Activated CD8-positive, alpha-beta memory T cell treated with anti-CD3 and anti-CD28 coated beads, Interleukin-2, amount 10 ng/mL, durations not matched to agents 7 days and 5 days (primary cell): ENCODE results near the gene ANKS1A. TPM values are rescaled to one million over a fixed set of nuclear protein-coding genes. Genes with fewer than 3 reads are reported as not detected.
"Not testable (repeated sequence)": the region's sequence is repeated elsewhere in the genome, so short reads cannot be mapped to it uniquely, and the experiment has no call there.

Source experiments
- ATAC-seq: fragments of 150-1000 bp; cut with Tn5 transposase; one replicate; pipeline ENCODE4 v1.10.0; 2021; ENCODE audit warnings: moderate library complexity
- CTCF ChIA-PET: fragments of 350-600 bp; sonication (Branson Sonifier 250); formaldehyde crosslinking; loops from one replicate; lab custom pipeline; 2021; ENCODE audit warnings: antibody characterized with exemption; lab: Charles Lee
- DNase-seq: peaks from one replicate; pipeline ENCODE4 v3.0.0-alpha.2; 2020
- H3K27ac Mint-ChIP-seq: one replicate; pipeline ENCODE4 v1.8.0; 2021; ENCODE audit warnings: mild to moderate bottlenecking, mixed read lengths
- H3K27me3 Mint-ChIP-seq: one replicate; pipeline ENCODE4 v1.8.0; 2021; ENCODE audit warnings: mixed read lengths
- H3K36me3 Mint-ChIP-seq: one replicate; pipeline ENCODE4 v1.8.0; 2021; ENCODE audit warnings: mild to moderate bottlenecking, mixed read lengths
- H3K4me1 Mint-ChIP-seq: one replicate; pipeline ENCODE4 v1.8.0; 2021; ENCODE audit warnings: mixed read lengths
- H3K4me3 Mint-ChIP-seq: one replicate; pipeline ENCODE4 v1.8.0; 2021; ENCODE audit warnings: mild to moderate bottlenecking, moderate library complexity, mixed read lengths
- H3K9me3 Mint-ChIP-seq: one replicate; pipeline ENCODE4 v1.8.0; 2022; ENCODE audit warnings: low read depth, mixed read lengths
- total RNA-seq, 2 experiments: library from RNA; stranded (reverse); gene quantifications; one replicate each; pipeline ENCODE4 v1.2.3, GENCODE V29; 2021

The ANKS1A gene
- total RNA-seq = 1 to 10 TPM; 8.3 to 9.6 TPM

GRCh38 chr6:34888874-34889555 is at the start of gene ANKS1A:
TSS of gene ANKS1A (plus strand) at chr6:34889255. CDS start at chr6:34889403, 148 bp downstream.
- Mint-ChIP-seq H3K27me3 (no peaks in the 10 kb centered on the region), H3K4me3 (peak within 1 kb of the TSS; percentile 100), H3K9me3 (peaks cover 4% of the 10 kb centered on the region), H3K36me3 (peaks cover 11% of the 10 kb centered on the region), H3K4me1 (peaks cover 38% of the 10 kb centered on the region), H3K27ac (peak within 1 kb of the TSS; percentile 99)
- ATAC-seq = peak; percentile 72
- CTCF ChIA-PET = interaction anchor here (1.3 kb wide), 1 partner anchor 280 kb away, joined by 3 read pairs; no protein-coding TSS in a partner anchor
- DNase-seq = peak; percentile 92

GRCh38 chr6:34839666-34840352 is 49.2 kb upstream of the ANKS1A start:
- Mint-ChIP-seq H3K4me1 (peaks cover 17% of the 10 kb centered on the region), H3K27me3 (no peaks in the 10 kb centered on the region), H3K27ac (no peak overlapping the region), H3K4me3 (no peak overlapping the region), H3K9me3 (no peaks in the 10 kb centered on the region), H3K36me3 (peaks cover 17% of the 10 kb centered on the region)
- no peak for DNase-seq
- CTCF ChIA-PET = interaction anchor here (0.6 kb wide), 1 partner anchor 272 kb away, joined by 4 read pairs; no protein-coding TSS in a partner anchor
- ATAC-seq = no peak

- H3K4me1 Mint-ChIP-seq, H3K4me3 Mint-ChIP-seq, H3K27ac Mint-ChIP-seq, H3K27me3 Mint-ChIP-seq, H3K9me3 Mint-ChIP-seq, DNase-seq, H3K36me3 Mint-ChIP-seq, ATAC-seq: not testable (repeated sequence)
- CTCF ChIA-PET = interaction anchor here (0.7 kb wide), 1 partner anchor 678 kb away, joined by 3 read pairs; no protein-coding TSS in a partner anchor
Observed at GRCh38 chr6:34849066-34849465, 40.0 kb upstream of the ANKS1A start.

- H3K27me3 Mint-ChIP-seq = no peaks in the 10 kb centered on the region
- H3K9me3 Mint-ChIP-seq = no peaks in the 10 kb centered on the region
- ATAC-seq (no peak), DNase-seq (no peak)
- no peaks in the 10 kb centered on the region for H3K4me1 Mint-ChIP-seq
- CTCF ChIA-PET = interaction anchor here (1.0 to 1.4 kb wide), 2 partner anchors 17 to 36 kb away, joined by 3 read pairs; partner anchors contain the start of gene TAF11
- H3K4me3 Mint-ChIP-seq = no peak overlapping the region
- H3K36me3 Mint-ChIP-seq = peaks cover 8% of the 10 kb centered on the region
- no peak overlapping the region for H3K27ac Mint-ChIP-seq
Observed at GRCh38 chr6:34851361-34851760, 37.7 kb upstream of the ANKS1A start.

- Mint-ChIP-seq H3K4me1 (no peaks in the 10 kb centered on the region), H3K27me3 (no peaks in the 10 kb centered on the region), H3K4me3 (no peak overlapping the region), H3K36me3 (peaks cover 5% of the 10 kb centered on the region), H3K27ac (no peak overlapping the region), H3K9me3 (no peaks in the 10 kb centered on the region)
- DNase-seq (no peak), ATAC-seq (no peak)
- CTCF ChIA-PET = interaction anchor here (0.6 kb wide), 1 partner anchor 141 kb away, joined by 4 read pairs; no protein-coding TSS in a partner anchor
Observed at GRCh38 chr6:34852406-34853085, 36.5 kb upstream of the ANKS1A start.

- Mint-ChIP-seq H3K4me3 (no peak overlapping the region), H3K36me3 (peaks cover 9% of the 10 kb centered on the region), H3K4me1 (no peaks in the 10 kb centered on the region), H3K9me3 (no peaks in the 10 kb centered on the region), H3K27me3 (no peaks in the 10 kb centered on the region), H3K27ac (no peak overlapping the region)
- CTCF ChIA-PET = no interaction called here
- no peak for DNase-seq
- ATAC-seq = no peak
Observed at GRCh38 chr6:34855463-34855862, 33.6 kb upstream of the ANKS1A start.

GRCh38 chr6:34858681-34859080 is 30.4 kb upstream of the ANKS1A start:
- H3K4me1 Mint-ChIP-seq = no peaks in the 10 kb centered on the region
- no peak overlapping the region for H3K4me3 Mint-ChIP-seq
- H3K27me3 Mint-ChIP-seq = no peaks in the 10 kb centered on the region
- CTCF ChIA-PET = no interaction called here
- H3K36me3 Mint-ChIP-seq = peaks cover 9% of the 10 kb centered on the region
- H3K9me3 Mint-ChIP-seq = no peaks in the 10 kb centered on the region
- no peak overlapping the region for H3K27ac Mint-ChIP-seq
- DNase-seq (no peak), ATAC-seq (no peak)

- Mint-ChIP-seq H3K27me3 (no peaks in the 10 kb centered on the region), H3K4me3 (no peak overlapping the region), H3K9me3 (no peaks in the 10 kb centered on the region), H3K4me1 (no peaks in the 10 kb centered on the region), H3K27ac (no peak overlapping the region), H3K36me3 (peaks cover 14% of the 10 kb centered on the region)
- ATAC-seq (no peak), DNase-seq (no peak)
- CTCF ChIA-PET = interaction anchor here (0.6 kb wide), 1 partner anchor 345 kb away, joined by 4 read pairs; no protein-coding TSS in a partner anchor
Observed at GRCh38 chr6:34859951-34860350, 29.1 kb upstream of the ANKS1A start.

- Mint-ChIP-seq H3K4me3 (no peak overlapping the region), H3K36me3 (peaks cover 16% of the 10 kb centered on the region), H3K27me3 (no peaks in the 10 kb centered on the region), H3K27ac (no peak overlapping the region), H3K4me1 (no peaks in the 10 kb centered on the region), H3K9me3 (no peaks in the 10 kb centered on the region)
- no peak for DNase-seq
- CTCF ChIA-PET = no interaction called here
- no peak for ATAC-seq
Observed at GRCh38 chr6:34860776-34861175, 28.3 kb upstream of the ANKS1A start.

GRCh38 chr6:34864007-34864406 is 25.0 kb upstream of the ANKS1A start:
- ATAC-seq = no peak
- no peak for DNase-seq
- no peaks in the 10 kb centered on the region for H3K4me1 Mint-ChIP-seq
- no peak overlapping the region for H3K27ac Mint-ChIP-seq
- no peaks in the 10 kb centered on the region for H3K27me3 Mint-ChIP-seq
- CTCF ChIA-PET = no interaction called here
- peaks cover 12% of the 10 kb centered on the region for H3K36me3 Mint-ChIP-seq
- no peaks in the 10 kb centered on the region for H3K9me3 Mint-ChIP-seq
- H3K4me3 Mint-ChIP-seq = no peak overlapping the region

GRCh38 chr6:34865107-34865506 is 23.9 kb upstream of the ANKS1A start:
- H3K4me3 Mint-ChIP-seq = no peak overlapping the region
- ATAC-seq = no peak
- H3K27me3 Mint-ChIP-seq = no peaks in the 10 kb centered on the region
- H3K9me3 Mint-ChIP-seq = no peaks in the 10 kb centered on the region
- H3K4me1 Mint-ChIP-seq = no peaks in the 10 kb centered on the region
- CTCF ChIA-PET = no interaction called here
- H3K27ac Mint-ChIP-seq = no peak overlapping the region
- DNase-seq = no peak
- H3K36me3 Mint-ChIP-seq = peaks cover 9% of the 10 kb centered on the region

GRCh38 chr6:34866509-34866908 is 22.5 kb upstream of the ANKS1A start:
- H3K4me3 Mint-ChIP-seq = no peak overlapping the region
- H3K27me3 Mint-ChIP-seq = no peaks in the 10 kb centered on the region
- H3K27ac Mint-ChIP-seq = no peak overlapping the region
- ATAC-seq (no peak), DNase-seq (no peak)
- no peaks in the 10 kb centered on the region for H3K4me1 Mint-ChIP-seq
- CTCF ChIA-PET = no interaction called here
- peaks cover 9% of the 10 kb centered on the region for H3K36me3 Mint-ChIP-seq
- no peaks in the 10 kb centered on the region for H3K9me3 Mint-ChIP-seq

GRCh38 chr6:34867484-34867883 is 21.6 kb upstream of the ANKS1A start:
- no peaks in the 10 kb centered on the region for H3K27me3 Mint-ChIP-seq
- CTCF ChIA-PET = interaction anchor here (1.6 kb wide), 1 partner anchor 338 kb away, joined by 3 read pairs; no protein-coding TSS in a partner anchor
- ATAC-seq (no peak), DNase-seq (no peak)
- no peak overlapping the region for H3K27ac Mint-ChIP-seq
- H3K4me1 Mint-ChIP-seq = no peaks in the 10 kb centered on the region
- H3K9me3 Mint-ChIP-seq = no peaks in the 10 kb centered on the region
- H3K36me3 Mint-ChIP-seq = peaks cover 9% of the 10 kb centered on the region
- H3K4me3 Mint-ChIP-seq = no peak overlapping the region
